ENCODE data around the gene ATP8A2. TPM values are rescaled to one million over a fixed set of nuclear protein-coding genes. Genes with fewer than 3 reads are reported as not detected.
"Not testable (repeated sequence)": the region's sequence is repeated elsewhere in the genome, so short reads cannot be mapped to it uniquely, and the experiment has no call there.

Gene ATP8A2
- total RNA-seq, 1 donor from 2014 or later: 0.13 TPM

DNA sequence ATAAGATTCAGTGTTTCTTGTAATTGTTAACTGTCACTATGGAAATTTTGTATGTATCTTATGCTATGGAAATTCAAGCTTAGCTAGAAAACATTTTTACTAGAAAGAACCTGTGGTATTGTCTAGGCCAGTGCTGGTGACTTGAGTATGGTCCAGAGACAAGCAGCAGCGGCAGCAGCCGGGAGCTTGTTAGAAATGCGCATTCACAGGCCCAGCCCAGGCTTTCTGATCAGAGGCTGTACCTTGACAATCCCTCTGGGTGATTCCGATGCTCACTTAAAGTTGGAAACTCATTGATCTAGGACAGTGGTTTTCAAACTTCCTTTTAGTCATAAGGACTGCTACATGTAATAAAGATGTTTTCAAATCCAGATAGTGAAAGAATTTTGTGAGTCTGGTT lies 392.6 kb downstream of the ATP8A2 start:
- DNase-seq (ENCODE audit: low read depth in 2 of 2): no peak

DNA sequence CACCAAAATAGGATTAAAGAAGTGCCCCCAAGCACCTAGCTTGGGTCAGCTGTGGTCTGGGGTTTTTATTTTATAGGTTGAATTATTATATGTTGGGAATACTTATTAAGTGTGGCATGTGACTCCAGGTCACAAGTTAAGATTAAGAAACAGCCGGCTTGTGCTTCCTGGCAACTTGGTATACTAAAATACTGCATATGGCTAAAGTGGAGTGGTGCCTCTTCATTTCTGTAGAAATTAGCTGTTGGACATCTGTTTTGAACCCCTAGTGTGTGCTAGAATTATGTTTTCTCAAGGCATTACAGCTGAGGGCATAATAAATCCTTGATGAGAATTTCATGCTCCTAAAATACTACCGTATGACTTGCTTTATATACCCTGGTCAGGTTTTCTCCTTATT lies 393.5 kb downstream of the ATP8A2 start:
- DNase-seq (ENCODE audit: low read depth in 2 of 2): no peak

DNA sequence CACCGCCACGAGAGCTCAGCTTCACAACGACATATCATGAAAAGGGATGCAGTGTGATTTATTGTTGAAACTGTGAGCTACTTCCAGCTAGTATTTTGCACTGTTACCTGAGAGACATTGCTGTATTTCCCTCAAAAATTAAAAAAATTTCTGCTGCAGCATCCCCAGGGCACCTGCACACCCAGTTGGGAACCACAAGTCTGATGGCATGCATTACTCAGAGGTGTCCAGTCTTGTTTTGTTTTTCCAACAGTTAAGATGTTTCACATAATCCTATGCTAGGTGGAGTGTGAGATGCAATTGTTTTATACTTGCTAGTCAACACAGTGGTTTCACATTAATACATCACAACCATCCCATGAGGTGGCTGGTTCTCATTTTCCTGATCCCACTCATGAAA lies 394.8 kb downstream of the ATP8A2 start:
- DNase-seq (ENCODE audit: low read depth in 2 of 2): no peak

DNA sequence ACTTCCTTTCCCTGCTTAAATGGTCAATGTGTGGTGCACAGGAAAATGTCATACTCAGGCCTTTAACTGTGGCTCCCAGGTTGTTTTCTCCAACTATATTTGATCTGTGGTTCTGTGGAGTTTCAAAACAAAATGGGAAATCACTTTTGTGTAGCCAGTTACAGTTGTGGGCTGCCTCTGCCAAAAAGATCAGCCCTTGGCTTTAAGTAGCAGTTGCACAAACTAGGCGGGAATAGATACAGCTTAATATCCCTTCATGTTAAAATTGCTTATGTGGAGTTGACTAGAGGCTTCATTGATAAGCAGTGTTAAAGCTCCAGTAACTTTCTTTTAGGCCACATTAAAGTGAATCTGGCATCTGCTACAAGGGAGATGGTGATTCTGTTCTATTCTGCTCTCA lies 395.2 kb downstream of the ATP8A2 start:
- DNase-seq (ENCODE audit: low read depth in 2 of 2): no peak

DNA sequence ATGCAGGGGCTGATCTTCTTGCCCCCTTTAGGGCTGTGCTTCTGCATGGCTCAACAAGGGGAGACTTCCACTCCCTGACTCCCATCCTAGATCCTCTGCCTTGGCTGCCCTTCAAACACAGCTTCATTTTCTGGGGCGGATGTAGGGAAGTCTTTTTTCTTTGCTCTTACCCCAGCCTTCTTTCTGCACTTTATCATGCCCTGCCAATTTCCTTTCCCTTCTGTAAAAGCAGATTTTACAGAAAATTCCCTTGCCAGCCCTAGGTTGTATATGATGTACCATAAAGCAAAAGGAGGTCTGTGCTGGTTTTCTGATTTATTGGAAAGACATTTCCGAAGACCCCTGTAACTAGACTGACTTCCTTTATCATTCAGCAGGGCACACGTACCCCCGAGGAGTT lies 396.6 kb downstream of the ATP8A2 start:
- no peak for DNase-seq (ENCODE audit: low read depth in 2 of 2)

DNA sequence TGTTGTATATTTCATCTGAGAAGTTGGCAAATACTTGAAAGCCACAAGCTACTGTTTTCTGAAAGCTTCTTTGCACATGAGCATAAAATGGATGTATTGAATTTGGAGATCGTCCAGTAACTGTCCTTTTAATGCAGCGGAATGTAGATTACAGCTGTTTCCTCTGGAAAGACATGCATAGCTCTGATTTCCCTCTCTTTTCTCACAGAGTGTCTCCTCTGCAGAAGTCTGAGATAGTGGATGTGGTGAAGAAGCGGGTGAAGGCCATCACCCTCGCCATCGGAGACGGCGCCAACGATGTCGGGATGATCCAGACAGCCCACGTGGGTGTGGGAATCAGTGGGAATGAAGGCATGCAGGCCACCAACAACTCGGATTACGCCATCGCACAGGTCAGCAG lies 397.1 kb downstream of the ATP8A2 start:
- no peak for DNase-seq (ENCODE audit: low read depth in 2 of 2)

DNA sequence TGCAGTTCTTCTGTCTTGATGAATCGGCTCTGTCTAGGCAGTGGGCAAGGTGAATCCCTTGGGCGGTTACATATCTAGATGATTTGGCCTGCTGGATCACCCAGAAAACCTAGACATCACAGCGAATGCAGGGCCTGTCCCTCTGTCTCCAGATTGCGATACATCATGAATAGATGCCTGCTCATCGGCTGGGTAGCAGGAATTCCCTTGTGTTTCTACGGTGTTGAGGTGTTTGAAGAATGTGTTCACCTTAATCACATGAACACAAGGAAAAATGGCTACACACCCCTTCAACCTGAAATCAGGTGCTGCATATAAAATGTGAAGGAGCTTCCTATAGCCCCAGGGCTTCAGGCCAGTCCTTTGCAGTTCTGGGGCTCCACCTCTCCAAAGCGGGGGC lies 398.8 kb downstream of the ATP8A2 start:
- no peak for DNase-seq (ENCODE audit: low read depth in 2 of 2)

DNA sequence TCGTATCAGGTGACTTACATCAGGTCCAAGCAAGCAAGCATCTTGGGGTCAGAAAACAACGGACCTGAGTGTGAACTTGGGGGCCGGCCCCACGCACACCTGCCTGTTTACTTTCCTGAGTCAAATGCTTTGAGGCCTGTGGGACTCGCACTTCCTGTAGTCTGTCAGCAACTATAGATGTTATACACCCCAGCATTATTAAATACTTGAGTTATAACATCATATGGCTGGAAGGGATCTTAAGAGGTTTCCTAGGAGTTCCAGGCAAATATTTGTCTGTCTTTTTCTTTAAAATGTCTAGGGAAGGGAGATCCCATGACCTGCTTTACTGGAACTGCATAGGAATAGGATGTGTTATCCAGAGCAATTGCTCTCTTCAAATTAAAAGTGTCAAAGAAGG lies 399.4 kb downstream of the ATP8A2 start:
- DNase-seq (ENCODE audit: low read depth in 2 of 2): no peak

DNA sequence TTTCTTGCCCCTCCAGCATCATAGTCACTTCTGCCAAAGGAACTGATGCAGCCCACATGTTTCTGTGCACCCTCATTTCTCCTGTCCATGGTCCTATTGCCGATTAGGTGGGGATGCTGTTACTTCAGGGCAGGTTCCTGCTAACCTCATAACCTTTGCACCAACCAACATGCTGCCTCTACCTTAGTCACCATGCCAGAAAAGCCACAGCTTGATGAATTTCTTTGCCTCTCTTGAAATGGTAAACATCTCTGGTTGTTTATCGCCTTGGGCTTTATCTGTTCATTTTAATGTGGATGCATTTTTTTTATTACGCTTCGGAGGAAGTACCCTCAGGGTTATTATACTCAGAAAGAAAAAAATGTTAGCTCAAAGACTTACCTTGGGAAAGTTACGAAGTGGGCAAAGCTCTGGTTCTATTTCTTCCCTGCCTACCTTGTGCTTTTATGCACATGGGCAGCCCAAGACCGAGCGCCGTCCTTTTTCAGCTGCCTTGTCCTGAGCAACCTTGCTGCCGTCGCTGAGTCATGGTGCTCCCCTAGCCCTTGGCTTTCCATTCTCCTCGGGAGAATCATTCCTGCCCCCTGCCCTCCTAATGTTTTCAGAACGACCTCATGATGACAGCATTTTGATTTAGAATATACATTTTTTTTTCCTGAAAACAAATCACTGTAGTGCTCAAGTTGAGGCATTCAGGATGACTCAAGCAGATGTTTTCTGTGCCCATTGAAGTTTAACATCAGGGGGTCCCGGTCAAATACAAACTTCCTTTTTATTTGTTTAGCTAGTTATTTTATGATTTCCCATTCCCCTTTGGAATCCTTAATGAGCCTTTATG lies 400.1 kb downstream of the ATP8A2 start:
- no peak for DNase-seq (ENCODE audit: low read depth in 2 of 2)

DNA sequence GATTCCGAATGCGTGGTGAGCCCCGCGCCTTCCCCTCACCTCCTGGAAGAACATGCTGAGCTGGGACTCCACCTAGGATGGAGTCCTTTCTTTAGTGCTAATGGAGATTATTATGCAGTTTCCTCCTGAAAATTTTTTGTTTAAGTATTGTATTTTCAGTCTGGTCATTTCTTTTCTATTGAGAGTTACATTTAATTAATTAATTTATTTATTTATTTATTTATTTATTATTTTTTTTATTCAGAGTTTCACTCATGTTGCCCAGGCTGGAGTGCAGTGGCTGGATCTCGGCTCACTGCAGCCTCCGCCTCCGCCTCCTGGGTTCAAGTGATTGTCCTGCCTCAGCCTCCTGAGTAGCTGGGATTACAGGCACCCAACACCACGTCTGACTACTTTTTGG lies 400.8 kb downstream of the ATP8A2 start:
- not testable (repeated sequence) for DNase-seq (ENCODE audit: low read depth in 2 of 2)

DNA sequence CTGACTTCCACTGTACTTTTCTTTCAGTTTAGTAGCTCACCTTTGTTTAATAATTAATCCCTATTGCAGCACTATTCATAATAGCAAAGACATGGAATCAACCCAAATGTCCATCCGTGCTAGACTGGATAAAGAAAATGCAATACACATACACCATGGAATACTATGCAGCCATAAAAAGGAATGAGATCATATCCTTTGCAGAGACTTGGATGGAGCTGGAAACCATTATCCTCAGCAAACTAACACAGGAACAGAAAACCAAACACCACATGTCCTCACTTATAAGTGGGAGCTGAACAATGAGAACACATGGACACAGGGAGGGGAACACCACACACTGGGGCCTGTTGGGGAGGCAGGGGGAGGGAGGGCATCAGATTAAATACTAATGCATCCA lies 402.3 kb downstream of the ATP8A2 start:
- not testable (repeated sequence) for DNase-seq (ENCODE audit: low read depth in 2 of 2)

DNA sequence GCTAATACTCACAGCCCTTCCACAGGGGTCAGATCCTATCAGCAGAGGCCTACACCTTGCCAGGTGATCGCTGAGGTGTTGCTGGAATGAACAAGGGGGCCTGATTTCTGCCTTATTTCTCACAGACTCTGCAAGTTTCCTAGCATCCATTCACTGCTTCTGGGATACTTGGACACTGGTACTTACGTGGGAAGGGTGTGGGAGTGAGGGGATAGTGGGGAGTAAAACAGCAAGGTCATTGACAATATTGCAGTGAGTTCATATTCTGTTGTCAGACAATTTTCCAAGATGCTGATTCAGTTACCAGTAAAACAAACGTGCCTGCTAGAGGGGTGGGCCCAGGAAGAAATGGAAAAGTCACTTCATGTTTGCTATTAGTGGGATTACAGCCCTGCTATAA lies 403.5 kb downstream of the ATP8A2 start:
- DNase-seq (ENCODE audit: low read depth in 2 of 2): no peak

DNA sequence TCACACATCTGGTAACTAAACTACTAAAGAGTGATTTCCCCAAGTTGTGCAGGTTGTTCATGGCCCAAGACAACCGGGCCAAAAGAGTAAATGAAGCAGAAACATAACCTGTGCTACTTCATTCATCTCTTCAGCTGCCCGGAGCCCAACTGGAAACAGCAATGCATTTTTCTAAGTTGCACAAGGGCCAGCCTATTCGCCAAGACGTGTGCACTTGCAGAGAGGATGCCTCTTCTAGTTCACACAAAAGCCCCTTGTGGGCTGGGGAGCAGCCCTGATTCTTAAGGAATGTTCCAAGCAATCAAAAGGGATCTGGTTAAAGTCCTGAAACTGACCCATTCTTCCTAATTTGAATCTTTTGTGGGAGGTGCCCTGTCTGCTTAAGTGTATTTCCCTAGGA lies 404.2 kb downstream of the ATP8A2 start:
- DNase-seq (ENCODE audit: low read depth in 2 of 2): no peak

DNA sequence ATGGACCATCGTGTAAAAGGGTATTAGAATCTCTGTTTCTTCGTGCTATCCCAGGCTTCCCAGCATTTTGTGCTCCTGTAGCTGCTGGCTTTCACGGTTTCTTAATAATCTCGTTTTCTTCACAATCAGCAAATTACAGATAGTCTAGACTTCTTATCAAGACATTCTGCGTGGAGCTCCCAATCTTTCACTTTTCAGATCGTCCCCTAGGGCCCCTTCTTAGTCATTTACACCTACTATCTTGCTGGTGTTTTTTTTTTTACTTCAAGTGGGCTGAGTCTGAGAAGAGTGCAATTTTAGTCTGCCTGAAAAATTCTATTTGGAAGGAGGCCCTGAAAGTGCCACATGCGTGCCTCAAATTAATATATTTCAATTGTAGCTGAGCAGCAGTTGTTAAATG lies 404.9 kb downstream of the ATP8A2 start:
- DNase-seq (ENCODE audit: low read depth in 2 of 2): no peak

DNA sequence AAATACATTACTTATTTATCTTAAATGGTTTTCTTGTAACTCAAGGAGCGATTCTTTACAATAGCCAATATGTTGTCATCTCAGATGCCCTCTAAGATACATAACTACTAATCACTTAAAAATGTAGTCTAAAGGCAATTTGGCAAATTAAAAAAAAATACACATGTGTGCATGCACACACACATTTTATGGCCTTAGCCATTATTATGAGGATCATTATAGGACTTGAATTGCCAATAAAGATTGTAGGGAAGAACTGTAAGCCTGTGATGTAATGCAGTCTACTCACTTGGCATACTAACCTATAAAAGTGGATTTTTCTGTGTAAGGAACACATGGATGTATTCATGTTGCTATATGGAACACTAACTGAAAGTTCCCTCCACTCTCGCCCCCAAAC lies 405.7 kb downstream of the ATP8A2 start:
- DNase-seq (ENCODE audit: low read depth in 2 of 2): no peak

DNA sequence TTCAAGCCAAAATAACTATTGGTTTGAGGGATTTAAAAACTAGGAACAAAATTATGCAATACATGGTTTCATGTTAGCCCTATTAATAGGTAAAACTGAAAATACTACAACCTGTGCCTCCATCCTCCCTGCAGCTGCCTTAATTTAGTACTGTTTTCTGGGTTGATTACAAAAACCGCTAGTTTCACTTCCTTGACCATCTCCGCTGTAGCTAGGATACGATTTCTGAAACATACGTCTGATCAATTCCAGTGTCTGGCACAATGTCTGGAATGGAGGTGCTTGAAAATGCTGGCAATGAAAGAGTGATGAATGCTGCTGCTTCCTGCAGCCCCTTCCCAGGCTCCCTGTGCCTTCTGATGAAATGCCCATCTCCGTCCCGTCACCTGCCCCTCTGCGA lies 406.6 kb downstream of the ATP8A2 start:
- DNase-seq (ENCODE audit: low read depth in 2 of 2): no peak

DNA sequence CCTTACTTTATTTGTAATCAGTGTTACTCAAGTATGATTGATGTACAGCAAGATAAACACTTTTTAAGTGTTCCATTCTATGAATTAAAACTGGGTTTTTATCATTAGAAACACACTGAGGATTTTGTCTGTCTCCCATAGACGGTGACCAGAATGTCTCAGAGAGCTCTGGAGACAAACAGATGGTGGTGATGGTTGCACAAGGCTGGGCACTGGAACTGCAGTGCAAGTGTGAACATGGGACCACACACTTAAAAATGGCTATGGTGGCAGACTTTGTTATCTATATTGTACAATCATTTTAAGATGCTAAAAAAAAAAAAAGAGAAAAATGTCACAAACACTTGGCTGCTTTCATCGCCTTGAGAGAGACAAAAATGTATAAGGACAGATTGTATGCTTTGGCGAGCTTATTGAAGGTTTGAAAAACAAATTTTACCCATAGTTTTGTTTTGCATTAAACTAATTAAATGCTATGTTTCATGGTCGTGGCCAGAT lies 407.1 kb downstream of the ATP8A2 start:
- no peak for DNase-seq (ENCODE audit: low read depth in 2 of 2)

DNA sequence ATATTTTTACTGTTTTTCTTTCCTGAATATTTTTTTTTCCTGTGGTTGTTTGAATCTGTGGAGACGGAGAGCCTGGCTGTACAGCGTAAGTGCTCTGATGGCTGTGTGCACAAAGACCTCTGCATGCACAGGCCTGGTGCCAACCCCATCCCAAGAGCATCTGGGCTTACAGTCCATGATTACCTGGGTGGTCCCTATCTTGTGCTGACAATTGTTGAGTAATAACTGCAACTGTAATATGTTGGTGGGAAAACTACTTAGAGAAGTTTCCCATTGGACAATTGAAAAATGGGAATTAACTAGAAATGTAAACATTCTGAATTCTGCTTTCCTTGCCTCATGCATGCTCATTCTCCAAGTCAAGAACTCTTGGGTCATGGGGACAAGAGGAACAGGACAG lies 411.3 kb downstream of the ATP8A2 start:
- no peak for DNase-seq (ENCODE audit: low read depth in 2 of 2)

DNA sequence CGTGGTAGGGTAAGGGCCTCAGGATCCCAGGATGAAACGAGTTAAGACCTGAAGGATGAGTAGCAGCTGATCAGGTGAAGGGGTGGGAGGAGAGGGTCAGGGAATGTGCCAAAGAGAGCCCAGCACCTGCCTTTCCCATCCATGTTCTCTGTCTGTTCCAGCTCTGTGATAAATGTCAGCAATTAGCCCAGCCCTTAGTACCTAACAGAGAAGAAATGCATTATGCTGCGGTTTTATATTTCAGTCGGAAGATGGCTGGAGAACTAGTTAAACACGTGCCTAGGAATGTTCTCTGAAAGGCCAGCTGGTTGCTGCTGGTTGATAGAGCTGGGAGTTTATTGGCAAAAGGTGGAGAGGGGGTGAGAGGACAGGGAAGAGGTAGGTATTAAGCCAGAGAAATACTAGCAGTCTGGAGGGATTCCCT lies 411.8 kb downstream of the ATP8A2 start:
- no peak for DNase-seq (ENCODE audit: low read depth in 2 of 2)

DNA sequence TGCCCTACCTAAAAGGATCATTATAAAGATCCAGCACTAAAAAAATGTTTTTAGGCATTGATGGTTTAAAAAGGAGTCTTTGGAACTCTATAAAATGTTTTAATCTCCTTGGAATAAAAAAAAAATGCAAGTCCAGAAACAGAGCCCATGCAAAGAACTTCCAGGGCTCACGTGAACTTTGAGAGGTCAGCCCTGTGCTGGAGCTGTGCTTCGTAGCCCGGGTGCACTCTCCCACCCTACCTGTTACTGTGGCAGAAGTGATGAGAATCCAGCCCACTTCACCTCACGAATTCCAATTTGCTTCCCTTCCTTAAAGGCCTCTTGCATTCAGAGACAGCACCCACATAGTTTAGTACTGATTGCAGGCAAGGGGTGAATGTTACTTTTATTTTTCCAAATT lies 412.3 kb downstream of the ATP8A2 start:
- DNase-seq (ENCODE audit: low read depth in 2 of 2): no peak

DNA sequence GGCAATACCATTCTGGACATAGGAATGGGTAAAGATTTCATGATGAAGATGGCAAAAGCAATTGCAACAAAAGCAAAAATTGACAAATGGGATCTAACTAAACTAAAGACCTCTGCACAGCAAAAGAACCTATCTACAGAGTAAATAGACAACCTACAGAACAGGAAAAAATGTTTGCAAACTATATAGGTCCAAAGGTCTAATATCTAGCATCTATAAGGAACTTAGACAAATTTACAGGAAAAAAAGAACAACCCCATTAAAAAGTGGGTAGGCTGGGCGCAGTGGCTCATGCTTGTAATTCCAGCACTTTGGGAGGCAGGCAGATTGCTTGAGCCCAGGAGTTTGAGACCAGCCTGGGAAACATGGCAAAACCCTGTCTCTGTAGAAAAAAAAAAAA lies 418.4 kb downstream of the ATP8A2 start:
- not testable (repeated sequence) for DNase-seq (ENCODE audit: low read depth in 2 of 2)

DNA sequence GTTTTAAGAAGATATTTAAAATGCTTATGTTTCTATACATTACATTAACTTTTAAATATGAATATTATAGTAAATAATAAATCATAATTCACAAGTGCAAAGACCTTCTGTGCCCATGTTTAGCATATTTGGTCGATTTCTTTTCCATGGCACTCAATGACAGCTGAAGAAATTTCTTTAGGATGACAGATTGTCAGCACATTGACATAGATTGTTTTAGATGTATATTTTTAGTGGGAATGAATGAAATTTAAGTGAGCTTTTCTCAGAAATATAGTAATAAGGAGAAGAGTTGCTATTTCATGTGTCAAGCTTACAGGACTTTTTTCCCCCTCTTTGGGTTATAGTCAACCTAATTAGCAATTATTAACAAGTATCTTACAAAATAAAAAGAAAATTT lies 423.5 kb downstream of the ATP8A2 start:
- DNase-seq (ENCODE audit: low read depth in 2 of 2): no peak

DNA sequence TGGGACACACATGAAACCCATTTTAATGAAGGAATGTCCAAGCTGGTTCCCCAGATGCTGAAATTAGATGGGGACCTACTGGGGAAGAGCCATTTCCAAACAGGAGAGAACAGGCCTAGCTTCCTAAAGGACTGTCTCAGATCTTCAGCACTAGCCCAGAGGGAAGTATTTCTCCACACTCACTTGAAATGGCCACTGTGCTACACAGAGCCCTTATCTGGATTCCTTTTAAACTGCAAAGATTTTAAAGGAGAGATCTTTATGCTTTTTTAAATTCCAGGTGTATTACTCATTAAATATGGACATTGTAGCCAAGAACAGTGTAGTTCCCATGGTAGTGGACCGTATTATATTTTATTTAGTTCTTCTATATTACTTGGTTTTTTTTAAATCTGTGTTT lies 424.7 kb downstream of the ATP8A2 start:
- DNase-seq (ENCODE audit: low read depth in 2 of 2): no peak

DNA sequence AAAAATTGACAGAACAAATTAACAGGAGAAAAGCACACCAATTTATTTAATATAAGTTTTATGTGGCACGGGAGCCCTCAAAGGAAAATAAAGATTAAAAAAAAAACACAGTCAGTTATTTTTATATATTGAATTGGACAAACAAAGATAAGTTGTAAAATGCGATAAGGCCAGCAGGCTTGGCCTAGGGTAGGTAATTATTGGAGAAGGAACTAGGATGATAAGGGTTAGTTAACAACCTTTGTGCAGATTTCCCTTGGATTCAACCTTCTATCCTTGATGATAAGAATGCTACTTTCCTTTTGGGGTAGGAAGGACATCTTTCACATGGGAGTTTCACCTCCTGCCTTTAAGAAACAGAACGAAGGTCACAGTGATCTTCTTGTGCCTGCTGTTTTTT lies 427.2 kb downstream of the ATP8A2 start:
- no peak for DNase-seq (ENCODE audit: low read depth in 2 of 2)

Measured in dermis microvascular lymphatic vessel endothelial cell (primary cell).